ENCODE results near the gene SORCS1.

SORCS1 gene

GRCh38 chr10:107094824-107095522 is 69.5 kb downstream of the SORCS1 start:
- no peaks in the 10 kb centered on the region for H3K27me3 ChIP-seq (ENCODE audit: insufficient read depth, low read length)
- no peak overlapping the region for H3K4me3 ChIP-seq (ENCODE audit: low read depth, low read length, poor library complexity, severe bottlenecking)
- no peak overlapping the region for H3K27ac ChIP-seq (ENCODE audit: low read depth, low read length, poor library complexity, severe bottlenecking)
- H3K36me3 ChIP-seq (ENCODE audit: insufficient read depth, low read length), result no peaks in the 10 kb centered on the region
- no peak overlapping the region for H3K9ac ChIP-seq (ENCODE audit: low read length)
- no peaks in the 10 kb centered on the region for H3K9me3 ChIP-seq (ENCODE audit: low read length)
- no peaks in the 10 kb centered on the region for H3K4me1 ChIP-seq (ENCODE audit: insufficient read depth, low read length, severe bottlenecking)
- no peak for TF ChIP-seq EZH2 (IDR thresholded peaks at IDR 0.05; ENCODE audit: borderline replicate concordance, low read length)
- no peak for TF ChIP-seq CTCF (IDR thresholded peaks at IDR 0.05; ENCODE audit: low read length)
- no peaks in the 10 kb centered on the region for H3K9me2 ChIP-seq (ENCODE audit: low read depth, low read length)
- no peak overlapping the region for H3K4me2 ChIP-seq (ENCODE audit: low read length)
- H2AFZ ChIP-seq (ENCODE audit: low read length), result no peak overlapping the region
- no peaks in the 10 kb centered on the region for H3K79me2 ChIP-seq (ENCODE audit: insufficient read depth, low read length)
- H4K20me1 ChIP-seq (ENCODE audit: insufficient read depth, low read length), result no peaks in the 10 kb centered on the region
- no peaks in the 10 kb centered on the region for H3F3A ChIP-seq (ENCODE audit: insufficient read depth, low read length)

GRCh38 chr10:107092321-107092720 is 72.2 kb downstream of the SORCS1 start:
- TF ChIP-seq CTCF (IDR thresholded peaks at IDR 0.05; ENCODE audit: low read length) (no peak), EZH2 (IDR thresholded peaks at IDR 0.05; ENCODE audit: borderline replicate concordance, low read length) (no peak)
- Histone ChIP-seq H3K9ac (ENCODE audit: low read length) (no peak overlapping the region), H3K27me3 (ENCODE audit: insufficient read depth, low read length) (no peaks in the 10 kb centered on the region)

GRCh38 chr10:107091126-107091525 is 73.4 kb downstream of the SORCS1 start:
- H2AFZ ChIP-seq (ENCODE audit: low read length), result no peak overlapping the region
- no peak for TF ChIP-seq EZH2 (IDR thresholded peaks at IDR 0.05; ENCODE audit: borderline replicate concordance, low read length)
- no peak for TF ChIP-seq CTCF (IDR thresholded peaks at IDR 0.05; ENCODE audit: low read length)
- H3K4me1 ChIP-seq (ENCODE audit: insufficient read depth, low read length, severe bottlenecking), result no peaks in the 10 kb centered on the region
- H3K9me3 ChIP-seq (ENCODE audit: low read length), result no peaks in the 10 kb centered on the region
- H3K4me3 ChIP-seq (ENCODE audit: low read depth, low read length, poor library complexity, severe bottlenecking), result no peak overlapping the region
- no peaks in the 10 kb centered on the region for H3K27me3 ChIP-seq (ENCODE audit: insufficient read depth, low read length)
- H3K9me2 ChIP-seq (ENCODE audit: low read depth, low read length), result no peaks in the 10 kb centered on the region
- H3K27ac ChIP-seq (ENCODE audit: low read depth, low read length, poor library complexity, severe bottlenecking), result no peak overlapping the region
- H4K20me1 ChIP-seq (ENCODE audit: insufficient read depth, low read length), result no peaks in the 10 kb centered on the region
- no peaks in the 10 kb centered on the region for H3K79me2 ChIP-seq (ENCODE audit: insufficient read depth, low read length)
- H3K9ac ChIP-seq (ENCODE audit: low read length), result no peak overlapping the region
- no peak overlapping the region for H3K4me2 ChIP-seq (ENCODE audit: low read length)
- no peaks in the 10 kb centered on the region for H3K36me3 ChIP-seq (ENCODE audit: insufficient read depth, low read length)
- no peaks in the 10 kb centered on the region for H3F3A ChIP-seq (ENCODE audit: insufficient read depth, low read length)

More at GRCh38 chr10:107092321-107092720, 72.2 kb downstream of the SORCS1 start:
- no peaks in the 10 kb centered on the region for H3F3A ChIP-seq (ENCODE audit: insufficient read depth, low read length)
- H3K4me3 ChIP-seq (ENCODE audit: low read depth, low read length, poor library complexity, severe bottlenecking), result no peak overlapping the region
- H3K79me2 ChIP-seq (ENCODE audit: insufficient read depth, low read length), result no peaks in the 10 kb centered on the region
- no peaks in the 10 kb centered on the region for H3K36me3 ChIP-seq (ENCODE audit: insufficient read depth, low read length)
- no peaks in the 10 kb centered on the region for H4K20me1 ChIP-seq (ENCODE audit: insufficient read depth, low read length)
- no peaks in the 10 kb centered on the region for H3K4me1 ChIP-seq (ENCODE audit: insufficient read depth, low read length, severe bottlenecking)
- no peaks in the 10 kb centered on the region for H3K9me2 ChIP-seq (ENCODE audit: low read depth, low read length)
- no peak overlapping the region for H3K27ac ChIP-seq (ENCODE audit: low read depth, low read length, poor library complexity, severe bottlenecking)
- H3K4me2 ChIP-seq (ENCODE audit: low read length), result no peak overlapping the region
- H3K9me3 ChIP-seq (ENCODE audit: low read length), result no peaks in the 10 kb centered on the region
- H2AFZ ChIP-seq (ENCODE audit: low read length), result no peak overlapping the region
